Sciatic nerve (tissue), 2 donors: ENCODE data around the gene RNU5D-1. TPM values are rescaled to one million over a fixed set of nuclear protein-coding genes. Genes with fewer than 3 reads are reported as not detected.
"Not testable (repeated sequence)": the region's sequence is repeated elsewhere in the genome, so short reads cannot be mapped to it uniquely, and the experiment has no call there.

ENCODE experiments used
- ATAC-seq: fragments of 200-7000 bp; cut with Tn5 transposase; one replicate; pipeline ENCODE4 v1.9.1; 2020; ENCODE audit warnings: mild to moderate bottlenecking, moderate library complexity
- DNase-seq: peaks from one replicate; pipeline ENCODE4 v3.0.0-alpha.2; 2020; ENCODE audit warnings: low spot score
- intact Hi-C: fragments of 100-400 bp; cut with DNase I; formaldehyde crosslinking; loops from one replicate; pipeline ENCODE4 v1.14.2; 2022
- total RNA-seq: library from RNA; stranded (reverse); fragmentation: NEBNext Ultra II Directional; extraction: Animal tissue kit (Norgen Biotek cat#: 25700); gene quantifications from one replicate; pipeline ENCODE4 v1.2.1, GENCODE V29; 2021
- donor health status: DM: no; HTN: no; CAD: no.
- donor health status: DM: no; HTN: no; CAD: no.

Gene RNU5D-1
- not detected for total RNA-seq

DNA sequence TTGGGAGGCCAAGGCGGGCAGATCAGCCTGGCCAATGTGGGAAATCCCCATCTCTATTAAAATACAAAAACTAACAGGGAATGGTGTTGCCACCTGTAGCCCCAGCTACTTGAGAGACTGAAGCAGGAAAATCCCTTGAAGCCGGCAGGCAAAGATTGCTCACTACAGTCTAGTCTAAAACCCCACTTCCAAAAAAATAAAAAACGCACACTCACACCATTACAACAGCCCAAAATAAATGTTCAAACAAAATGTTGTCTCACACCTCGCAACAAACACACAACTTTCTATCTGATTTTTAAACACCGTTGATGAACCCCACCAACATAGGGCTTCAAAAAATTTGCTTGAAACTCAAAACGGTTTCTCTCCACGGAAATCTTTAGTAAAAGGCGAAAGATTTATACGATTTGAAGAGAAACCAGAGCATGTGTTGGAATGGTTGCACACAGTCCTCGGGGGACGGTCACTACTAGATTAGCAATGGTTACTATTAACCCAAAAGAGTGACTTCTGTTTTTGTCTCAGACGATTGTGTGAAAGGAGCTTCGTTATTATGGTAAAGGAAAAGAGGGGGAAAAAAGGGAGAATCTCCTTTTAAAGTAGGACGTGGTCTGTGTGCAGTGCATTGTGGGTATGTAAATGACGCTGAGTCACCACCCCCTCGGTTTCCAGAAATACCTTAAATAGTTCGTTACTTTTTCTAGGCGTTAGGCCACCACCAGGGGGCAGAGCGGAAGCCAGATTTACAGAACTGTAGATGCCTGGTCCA lies at the start of gene RNU5D-1:
Gene RNU5D-1, minus strand, starts transcription at position 430 of the 772 bp plus-strand sequence.
- peak; percentile 97 for DNase-seq
- intact Hi-C loops, result no loop called here
- ATAC-seq, result peak; percentile 91

DNA sequence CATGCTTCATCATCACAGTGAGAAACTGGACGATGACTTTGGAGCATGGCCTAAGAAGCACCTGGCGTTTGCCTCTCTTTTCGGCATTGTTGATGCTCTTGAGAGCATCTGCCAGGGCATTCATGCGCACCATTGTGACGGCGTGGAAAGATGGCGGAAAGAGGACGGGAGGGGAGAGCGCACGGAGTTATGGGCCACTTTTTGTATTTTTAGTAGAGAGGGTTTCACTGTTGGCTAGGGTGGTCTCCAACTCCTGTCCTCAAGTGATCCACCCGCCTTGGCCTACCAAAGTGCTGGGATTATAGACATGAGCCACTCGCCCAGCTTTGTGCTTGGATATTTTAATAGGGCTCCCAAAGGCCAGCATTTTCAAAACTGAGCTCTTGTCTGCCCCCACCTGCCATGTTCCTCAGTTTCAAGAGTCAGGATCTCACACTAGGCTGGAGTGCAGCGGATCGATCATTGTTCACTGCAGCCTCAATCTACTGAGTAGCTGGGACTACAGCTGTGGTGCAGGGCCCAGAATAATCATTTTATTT lies 49.7 kb upstream of the RNU5D-1 start:
- DNase-seq (no peak), ATAC-seq (no peak)
- intact Hi-C loops, result loop anchor here (10.0 kb wide), 2 partner anchors 54 to 66 kb away; no protein-coding TSS in a partner anchor

- intact Hi-C loops, result no loop called here
- no peak for ATAC-seq
- no peak for DNase-seq
Measured at GRCh38 chr1:44778705-44779576, 48.0 kb upstream of the RNU5D-1 start.

- no peak for DNase-seq
- intact Hi-C loops, result no loop called here
- ATAC-seq, result no peak
Measured at GRCh38 chr1:44777969-44778635, 47.1 kb upstream of the RNU5D-1 start.

DNA sequence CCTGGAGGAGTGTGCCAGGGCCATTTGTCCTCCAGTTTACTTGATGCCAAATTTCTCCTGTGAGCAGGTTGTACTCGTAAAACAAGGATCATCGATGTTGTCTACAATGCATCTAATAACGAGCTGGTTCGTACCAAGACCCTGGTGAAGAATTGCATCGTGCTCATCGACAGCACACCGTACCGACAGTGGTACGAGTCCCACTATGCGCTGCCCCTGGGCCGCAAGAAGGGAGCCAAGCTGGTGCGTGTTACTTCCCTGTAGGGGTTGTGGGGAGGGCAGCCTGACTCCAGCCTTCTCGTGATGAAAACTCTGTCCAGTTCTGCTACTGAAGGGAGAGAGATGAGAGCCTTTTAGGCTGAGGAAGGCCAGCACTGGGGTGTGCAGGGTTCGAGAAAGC lies 46.6 kb upstream of the RNU5D-1 start:
- DNase-seq (no peak), ATAC-seq (no peak)
- intact Hi-C loops, result no loop called here

GRCh38 chr1:44776730-44777068 lies 45.7 kb upstream of the RNU5D-1 start:
- intact Hi-C loops, result no loop called here
- ATAC-seq (no peak), DNase-seq (no peak)

GRCh38 chr1:44775930-44776729 lies 45.2 kb upstream of the RNU5D-1 start:
- DNase-seq (peak; percentile 67), ATAC-seq (peak; percentile 6)
- intact Hi-C loops, result no loop called here

- DNase-seq (peak; percentile 95), ATAC-seq (peak; percentile 95)
- intact Hi-C loops, result no loop called here
Measured at GRCh38 chr1:44775078-44775929, 44.3 kb upstream of the RNU5D-1 start, which contains the start of gene RPS8. RPS8 (plus strand) TSS chr1:44775540; CDS start chr1:44775597, 57 bp downstream.

DNA sequence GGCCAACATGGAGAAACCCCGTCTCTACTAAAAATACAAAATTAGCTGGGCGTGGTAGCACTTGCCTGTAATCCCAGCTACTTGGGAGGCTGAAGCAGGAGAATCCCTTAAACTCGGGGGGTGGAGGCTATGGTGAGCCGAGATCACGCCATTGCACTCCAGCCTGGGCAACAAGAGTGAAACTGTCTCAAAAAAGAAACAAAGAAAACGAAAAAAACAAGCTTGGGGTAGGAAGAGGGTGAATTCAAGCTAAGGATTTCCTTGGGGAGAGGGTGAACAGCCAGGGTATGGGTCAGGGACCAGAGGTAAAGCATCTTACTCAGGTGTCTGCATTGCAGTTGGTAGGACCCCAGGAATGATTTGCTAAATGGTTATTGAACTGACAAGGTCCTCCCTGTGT lies 35.5 kb upstream of the RNU5D-1 start:
- ATAC-seq, result not testable (repeated sequence)

DNA sequence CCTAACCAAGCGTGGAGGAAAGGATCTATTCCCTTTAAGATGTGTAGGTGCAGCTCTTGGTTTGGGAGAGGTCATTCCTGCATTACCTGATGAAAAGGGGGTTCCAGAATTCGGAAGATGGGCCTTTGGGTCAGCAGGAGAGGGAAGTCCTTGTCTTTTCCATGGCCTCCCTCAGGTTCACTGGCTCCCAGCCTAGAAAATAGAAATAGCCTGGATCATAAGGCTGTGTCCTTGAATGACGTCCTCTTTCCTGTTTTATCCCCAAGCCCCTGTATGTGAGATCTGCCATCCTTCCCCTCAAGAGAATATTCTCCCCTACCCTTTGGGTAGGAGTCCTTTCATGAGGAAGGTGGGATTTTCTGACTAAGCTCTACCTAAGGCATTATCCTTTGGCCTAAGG lies 29.9 kb upstream of the RNU5D-1 start:
- no peak for ATAC-seq
- DNase-seq, result no peak
- intact Hi-C loops, result no loop called here

More for the DNA sequence above, 35.5 kb upstream of the RNU5D-1 start:
- DNase-seq, intact Hi-C loops: not testable (repeated sequence)

DNA sequence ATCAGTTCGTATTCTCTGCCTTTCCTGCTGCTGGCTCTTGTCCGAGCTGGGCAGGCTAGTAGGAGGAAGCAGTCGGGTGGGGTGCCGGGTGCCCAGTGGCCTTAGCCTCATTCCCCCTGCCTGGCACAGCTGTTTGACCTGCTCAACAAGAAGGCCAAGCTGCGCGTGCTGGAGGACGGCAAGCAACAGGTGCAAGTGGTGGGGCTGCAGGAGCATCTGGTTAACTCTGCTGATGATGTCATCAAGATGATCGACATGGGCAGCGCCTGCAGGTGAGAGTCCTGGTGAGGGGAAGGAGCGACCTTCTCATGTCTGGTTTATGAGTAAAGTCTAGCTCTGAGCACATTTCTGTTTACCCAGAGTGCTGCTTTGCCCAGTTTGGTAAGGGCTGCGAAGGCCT lies 28.1 kb upstream of the RNU5D-1 start:
- no peak for ATAC-seq
- DNase-seq, result no peak
- intact Hi-C loops, result no loop called here

DNA sequence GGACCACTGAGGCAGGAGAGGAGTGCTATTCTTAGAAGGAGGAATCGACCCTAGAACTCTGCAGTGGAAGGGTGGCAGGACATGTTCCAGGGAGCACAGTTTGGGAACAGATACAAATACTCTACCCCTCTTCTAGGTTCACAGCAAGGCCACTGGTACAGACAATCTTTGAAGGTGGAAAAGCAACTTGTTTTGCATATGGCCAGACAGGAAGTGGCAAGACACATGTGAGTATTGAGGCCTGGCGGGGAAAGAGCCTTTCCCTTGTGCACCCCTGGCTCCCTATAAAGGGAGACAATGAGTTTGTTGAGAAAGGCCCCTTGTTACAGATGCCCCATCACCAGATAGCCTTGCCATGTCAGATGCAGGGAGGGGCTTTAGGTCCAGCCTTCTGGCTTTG lies 26.4 kb upstream of the RNU5D-1 start:
- no peak for DNase-seq
- intact Hi-C loops, result no loop called here
- no peak for ATAC-seq

- intact Hi-C loops, result no loop called here
- DNase-seq (no peak), ATAC-seq (no peak)
Measured at GRCh38 chr1:44747878-44748277, 16.9 kb upstream of the RNU5D-1 start.

GRCh38 chr1:44743211-44743610 lies 12.2 kb upstream of the RNU5D-1 start:
- no peak for ATAC-seq
- no peak for DNase-seq
- intact Hi-C loops, result no loop called here

DNA sequence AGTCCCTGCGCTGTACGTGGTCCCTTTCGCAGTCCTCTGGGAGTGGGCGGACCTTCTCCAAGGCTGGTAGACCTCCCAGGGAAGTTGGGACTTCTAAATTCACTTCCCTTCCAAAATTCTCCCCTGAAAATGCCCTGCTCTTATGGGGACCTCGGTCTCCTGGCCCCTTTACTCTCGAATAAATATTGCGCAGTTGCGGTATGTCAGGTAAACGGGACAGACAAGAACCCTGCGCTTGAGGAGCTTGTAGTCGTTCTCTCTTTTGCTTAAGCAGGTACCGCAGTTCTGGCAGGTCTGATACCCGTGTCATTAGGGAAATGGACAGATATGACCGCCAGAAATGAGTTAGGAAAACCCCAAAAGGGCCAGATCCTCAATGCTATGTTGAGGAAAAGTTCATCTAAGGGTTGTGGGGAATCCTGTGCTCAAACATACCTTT lies 9.2 kb upstream of the RNU5D-1 start:
- ATAC-seq (no peak), DNase-seq (no peak)
- intact Hi-C loops, result no loop called here

DNA sequence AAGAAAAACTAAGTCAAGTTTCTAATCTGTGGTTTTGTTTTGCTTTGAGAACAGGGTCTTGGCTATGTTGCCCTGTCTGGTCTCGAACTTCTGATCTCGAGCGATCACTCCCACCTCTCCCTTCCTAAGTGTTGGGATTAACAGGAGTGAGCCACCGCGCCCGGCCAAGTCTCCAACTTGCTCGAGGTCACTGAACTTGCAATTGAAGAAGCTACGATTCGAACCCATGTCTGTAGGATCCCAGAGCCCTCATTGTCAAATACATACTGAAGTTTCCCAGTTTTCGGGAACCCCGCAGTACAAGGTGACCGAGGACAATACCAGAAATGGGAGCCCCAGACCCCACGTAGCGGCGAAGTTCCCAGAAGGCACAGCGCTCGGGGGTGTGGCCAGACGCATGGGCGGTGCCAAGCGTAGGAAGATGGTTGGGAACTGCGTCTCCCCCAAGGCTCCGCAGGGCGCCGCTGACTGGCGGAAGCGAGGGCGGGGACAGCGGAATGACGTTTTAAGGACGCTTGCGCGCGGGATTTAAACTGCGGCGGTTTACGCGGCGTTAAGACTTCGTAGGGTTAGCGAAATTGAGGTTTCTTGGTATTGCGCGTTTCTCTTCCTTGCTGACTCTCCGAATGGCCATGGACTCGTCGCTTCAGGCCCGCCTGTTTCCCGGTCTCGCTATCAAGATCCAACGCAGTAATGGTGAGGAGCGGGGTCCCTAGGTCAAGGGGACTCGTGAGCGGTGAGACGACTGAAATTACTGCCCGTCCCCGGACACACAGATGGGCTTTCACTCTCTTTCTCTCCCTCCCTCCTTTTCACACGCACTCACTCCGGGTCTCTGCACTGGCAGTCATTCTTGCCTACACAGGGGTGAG lies 8.6 kb upstream of the RNU5D-1 start, which contains the start of gene KIF2C:
Gene KIF2C, plus strand, starts transcription at position 531 of the 872 bp plus-strand sequence. Its CDS starts 96 bp downstream, at position 627.
- DNase-seq (peak; percentile 98), ATAC-seq (peak; percentile 100)
- intact Hi-C loops, result no loop called here

GRCh38 chr1:44738953-44739306 lies 8.0 kb upstream of the RNU5D-1 start:
- ATAC-seq, DNase-seq, intact Hi-C loops: not testable (repeated sequence)
